GM23338 (cell line): ENCODE results near the gene RELL2.

Source experiments
- CTCF ChIP-seq, 2 experiments: fragments of 200-600 bp in 1 of 2; sonication (generic) in 1 of 2; conservative IDR thresholded peaks; 2 replicates each; pipeline versions ENCODE4 v1.5.1 to v1.6.1; 2016 to 2017; ENCODE audit warnings: antibody characterized with exemption in 2 of 2, low read depth in 2 of 2, mild to moderate bottlenecking in 2 of 2, moderate library complexity in 1 of 2
- EZH2 ChIP-seq: fragments of 200-600 bp; sonication (generic); IDR thresholded peaks from one replicate; pipeline ENCODE4 v1.8.0; 2017; ENCODE audit warnings: antibody characterized with exemption, mild to moderate bottlenecking, low read depth; ENCODE audit not compliant: unreplicated experiment
- NANOG ChIP-seq: IDR thresholded peaks from 2 replicates; pipeline ENCODE4 v1.6.1; 2016; ENCODE audit warnings: antibody characterized with exemption, borderline replicate concordance
- POLR2AphosphoS5 ChIP-seq: IDR thresholded peaks from 2 replicates; pipeline ENCODE4 v1.6.1; 2016; ENCODE audit warnings: antibody characterized with exemption, low read depth
- REST ChIP-seq: IDR thresholded peaks from one replicate; pipeline ENCODE4 v1.6.1; 2018; ENCODE audit warnings: antibody characterized with exemption; ENCODE audit not compliant: unreplicated experiment

- no peak for TF ChIP-seq CTCF (conservative IDR thresholded peaks at IDR 0.05; ENCODE audit: low read depth in 2 of 2)
- no peak for TF ChIP-seq NANOG
- 0 out of 2 replicates have a peak, but pooled peaks have one; percentile 10 for TF ChIP-seq POLR2AphosphoS5
- TF ChIP-seq EZH2, result no peak
- no peak for TF ChIP-seq REST
Observed at GRCh38 chr5:141672841-141673813, 36.3 kb downstream of the RELL2 start.
